ENCODE results near the gene SYS1.

GRCh38 chr20:45338121-45339030 is 24.6 kb upstream of the SYS1 start:
- no peak for TF ChIP-seq EZH2 (IDR thresholded peaks at IDR 0.05; ENCODE audit: borderline replicate concordance, insufficient read depth, low read length, poor library complexity, severe bottlenecking)
- TF ChIP-seq, protein P1, sequence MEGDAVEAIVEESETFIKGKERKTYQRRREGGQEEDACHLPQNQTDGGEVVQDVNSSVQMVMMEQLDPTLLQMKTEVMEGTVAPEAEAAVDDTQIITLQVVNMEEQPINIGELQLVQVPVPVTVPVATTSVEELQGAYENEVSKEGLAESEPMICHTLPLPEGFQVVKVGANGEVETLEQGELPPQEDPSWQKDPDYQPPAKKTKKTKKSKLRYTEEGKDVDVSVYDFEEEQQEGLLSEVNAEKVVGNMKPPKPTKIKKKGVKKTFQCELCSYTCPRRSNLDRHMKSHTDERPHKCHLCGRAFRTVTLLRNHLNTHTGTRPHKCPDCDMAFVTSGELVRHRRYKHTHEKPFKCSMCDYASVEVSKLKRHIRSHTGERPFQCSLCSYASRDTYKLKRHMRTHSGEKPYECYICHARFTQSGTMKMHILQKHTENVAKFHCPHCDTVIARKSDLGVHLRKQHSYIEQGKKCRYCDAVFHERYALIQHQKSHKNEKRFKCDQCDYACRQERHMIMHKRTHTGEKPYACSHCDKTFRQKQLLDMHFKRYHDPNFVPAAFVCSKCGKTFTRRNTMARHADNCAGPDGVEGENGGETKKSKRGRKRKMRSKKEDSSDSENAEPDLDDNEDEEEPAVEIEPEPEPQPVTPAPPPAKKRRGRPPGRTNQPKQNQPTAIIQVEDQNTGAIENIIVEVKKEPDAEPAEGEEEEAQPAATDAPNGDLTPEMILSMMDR (IDR thresholded peaks at IDR 0.05; ENCODE audit: poor library complexity, severe bottlenecking), result no peak

Data from neural cell (in vitro differentiated cells).